ENCODE measurements around the gene DCAF12. TPM values are rescaled to one million over a fixed set of nuclear protein-coding genes. Genes with fewer than 3 reads are reported as not detected.
A peak's percentile ranks its signal among the peaks of the same experiment; 100 is the strongest.

DCAF12 gene
- total RNA-seq: 10 to 100 TPM; 44.1 to 46.9 TPM

DNA sequence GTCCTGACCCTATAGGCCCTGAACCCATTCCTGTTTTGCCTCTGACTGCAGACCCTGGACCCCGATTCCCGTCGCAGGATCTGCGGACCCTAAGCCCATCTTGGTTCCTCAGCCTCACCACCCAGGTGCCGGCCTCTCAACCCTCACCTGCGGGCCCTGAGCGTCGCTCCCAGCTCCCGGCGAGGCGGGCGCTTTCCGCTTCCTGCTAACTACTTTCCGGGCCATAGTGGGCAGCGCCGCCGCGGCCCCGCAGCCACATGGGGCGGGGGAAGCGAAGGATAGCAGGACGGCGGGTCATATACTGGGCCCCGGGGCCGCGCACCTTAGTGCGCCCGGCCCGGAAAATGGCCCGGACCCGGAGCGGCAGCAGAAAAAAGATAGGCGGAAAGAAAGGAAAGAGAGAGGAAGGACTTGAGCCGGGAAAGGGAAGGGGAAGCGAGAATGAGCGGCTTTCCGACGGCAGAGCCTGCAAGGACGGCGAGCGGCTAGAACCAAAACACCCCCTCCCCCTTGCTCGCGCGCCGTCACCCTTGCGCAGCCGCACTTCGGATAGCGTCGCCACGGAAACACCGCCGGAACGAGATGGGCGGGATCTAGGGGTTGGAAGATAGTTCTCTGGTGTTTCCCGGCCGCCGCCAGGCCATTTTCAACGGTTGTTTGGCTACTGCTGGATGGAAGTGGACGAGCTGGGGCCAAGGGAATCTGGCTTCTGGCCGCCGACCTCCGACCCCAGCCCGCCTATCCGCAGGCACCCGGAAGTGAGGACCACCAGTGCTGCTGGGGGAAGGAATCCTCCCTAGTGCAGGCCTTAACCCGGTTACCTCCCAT lies at the start of gene DCAF12:
Gene DCAF12, minus strand, starts transcription at position 492 of the 828 bp plus-strand sequence. Its CDS starts 267 bp downstream, at position 225.
- Mint-ChIP-seq H3K27me3 (no peaks in the 10 kb centered on the region), H3K9me3 (no peaks in the 10 kb centered on the region), H3K36me3 (ENCODE audit: low read depth) (peaks cover 44% of the 10 kb centered on the region), H3K27ac (peak within 1 kb of the TSS; percentile 92), H3K4me1 (peaks cover 39% of the 10 kb centered on the region), H3K4me3 (peak within 1 kb of the TSS; percentile 89)
- ChIA-PET POLR2A (interaction anchor here (0.7 to 3.2 kb wide), 10 partner anchors 12 to 252 kb away, joined by 3 to 14 read pairs (median 4); partner anchors contain the start of genes UBAP1 and UBAP2), CTCF (interaction anchor here (0.6 to 1.4 kb wide), 3 partner anchors 64 to 312 kb away, joined by 4 to 5 read pairs (median 4); no protein-coding TSS in a partner anchor)
- DNase-seq: peak; percentile 92

DNA sequence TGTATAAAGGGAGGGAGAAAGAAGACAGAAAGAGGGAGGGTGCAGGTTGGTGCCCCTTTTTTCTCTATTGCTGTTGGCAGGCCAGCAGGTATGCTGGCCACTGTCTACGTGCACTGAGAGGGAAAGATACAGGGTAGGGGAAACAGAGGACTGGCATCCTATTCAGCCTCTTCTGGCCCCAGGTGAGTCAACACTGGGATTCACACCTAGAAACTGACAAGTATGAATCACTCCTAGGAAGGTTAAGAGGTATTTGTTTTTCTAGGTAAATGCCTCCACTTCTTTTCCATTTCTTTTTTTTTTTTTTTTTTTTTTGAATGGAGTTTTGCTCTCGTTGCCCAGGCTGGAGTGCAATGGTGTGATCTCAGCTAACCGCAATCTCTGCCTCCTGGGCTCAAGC lies 49.6 kb upstream of the DCAF12 start:
- ChIA-PET POLR2A (no interaction called here), CTCF (interaction anchor here (0.6 to 1.3 kb wide), 2 partner anchors 31 to 77 kb away, joined by 3 to 4 read pairs; no protein-coding TSS in a partner anchor)
- H3K4me1 Mint-ChIP-seq: peaks cover 32% of the 10 kb centered on the region
- no peak overlapping the region for H3K4me3 Mint-ChIP-seq
- H3K36me3 Mint-ChIP-seq (ENCODE audit: low read depth): peaks cover 8% of the 10 kb centered on the region
- H3K27ac Mint-ChIP-seq: no peak overlapping the region
- no peak for DNase-seq
- no peaks in the 10 kb centered on the region for H3K9me3 Mint-ChIP-seq
- H3K27me3 Mint-ChIP-seq: no peaks in the 10 kb centered on the region

DNA sequence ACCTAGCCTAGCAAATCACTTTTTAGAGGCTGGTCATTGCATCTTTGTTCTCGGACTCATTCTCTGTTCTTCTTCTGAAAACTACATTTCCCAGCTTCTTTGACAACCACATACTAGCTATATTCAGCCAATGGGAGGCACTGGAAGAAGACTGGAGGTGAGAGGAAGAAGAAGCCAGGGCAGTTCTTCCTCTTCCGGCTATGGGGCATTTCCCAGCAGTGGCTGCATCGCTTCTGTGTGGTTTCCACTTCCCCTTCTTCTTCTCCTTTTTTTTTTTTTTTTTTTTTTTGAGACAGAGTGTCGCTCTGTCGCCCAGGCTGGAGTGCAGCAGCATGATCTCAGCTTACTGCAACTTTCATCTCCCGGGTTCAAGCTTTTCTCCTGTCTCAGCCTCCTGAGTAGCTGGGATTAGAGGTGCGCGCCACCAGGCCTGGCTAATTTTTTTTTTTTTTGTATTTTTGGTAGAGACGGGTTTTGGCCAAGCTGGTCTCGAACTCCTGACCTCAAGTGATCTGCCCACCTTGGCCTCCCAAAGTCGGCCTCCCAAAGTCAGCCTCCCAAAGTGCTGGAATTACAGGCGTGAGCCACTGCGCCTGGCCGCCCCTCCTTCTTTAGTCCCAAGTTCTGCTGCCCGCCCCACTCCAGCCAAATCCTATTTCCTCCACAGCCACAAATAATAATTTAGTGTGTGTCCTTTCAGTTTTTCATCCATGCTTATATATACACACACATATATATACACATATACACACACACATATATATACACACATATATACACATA lies 45.4 kb upstream of the DCAF12 start:
- no peak overlapping the region for H3K4me3 Mint-ChIP-seq

DNA sequence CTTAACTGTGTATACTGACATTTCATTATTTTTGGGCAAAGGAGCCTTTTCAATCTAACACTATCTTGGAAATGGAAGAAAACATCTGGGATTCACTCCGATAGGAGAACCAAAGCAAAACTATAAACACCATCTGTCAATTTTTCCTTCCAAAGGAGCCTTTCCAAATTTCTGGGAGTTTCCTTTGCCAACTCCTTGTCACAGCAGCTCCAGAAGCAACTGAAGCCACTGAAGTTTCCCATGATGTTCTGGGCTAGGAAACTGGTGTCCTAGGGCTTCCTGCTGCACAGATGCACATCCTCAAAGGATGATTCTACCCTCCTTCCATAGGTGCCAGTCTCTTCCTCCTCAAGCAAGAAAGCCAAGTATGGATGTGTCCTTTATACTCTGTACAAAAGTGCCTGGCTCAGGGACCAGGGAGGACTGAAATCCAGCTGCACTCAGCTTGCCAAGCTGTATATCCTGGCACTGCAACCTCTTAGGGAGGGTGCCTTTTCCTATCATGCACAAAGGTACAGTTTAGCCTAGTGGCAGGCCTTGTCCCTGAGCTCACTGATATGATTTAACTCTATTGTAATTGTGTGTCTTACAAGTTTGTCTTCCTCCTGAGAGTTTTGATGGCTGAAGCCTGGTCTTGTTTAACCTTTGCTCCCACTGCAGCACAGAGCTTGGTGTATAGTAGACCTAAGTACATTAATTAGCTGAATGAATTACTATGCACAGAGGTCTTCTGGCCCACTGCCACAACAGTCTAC lies 43.9 kb upstream of the DCAF12 start:
- Mint-ChIP-seq H3K4me1 (peaks cover 11% of the 10 kb centered on the region), H3K9me3 (no peaks in the 10 kb centered on the region), H3K4me3 (no peak overlapping the region), H3K27me3 (no peaks in the 10 kb centered on the region), H3K27ac (no peak overlapping the region), H3K36me3 (ENCODE audit: low read depth) (no peaks in the 10 kb centered on the region)
- POLR2A ChIA-PET: interaction anchor here (0.6 to 1.7 kb wide), 3 partner anchors 8 to 117 kb away, joined by 3 to 7 read pairs (median 5); partner anchors contain the start of gene UBAP1
- CTCF ChIA-PET: interaction anchor here (0.7 to 1.2 kb wide), 5 partner anchors 8 to 152 kb away, joined by 3 to 4 read pairs (median 3); partner anchors contain the start of gene UBAP1
- DNase-seq: no peak

More for the DNA sequence above, 45.4 kb upstream of the DCAF12 start:
- CTCF ChIA-PET: interaction anchor here (0.6 to 0.9 kb wide), 4 partner anchors 19 to 648 kb away, joined by 3 to 5 read pairs (median 3); partner anchors contain the start of genes ANKRD18B and SIGMAR1
- Mint-ChIP-seq H3K4me1 (peaks cover 11% of the 10 kb centered on the region), H3K9me3 (no peaks in the 10 kb centered on the region), H3K27me3 (no peaks in the 10 kb centered on the region), H3K27ac (no peak overlapping the region), H3K36me3 (ENCODE audit: low read depth) (no peaks in the 10 kb centered on the region)
- POLR2A ChIA-PET: interaction anchor here (1.2 to 1.7 kb wide), 2 partner anchors 21 to 45 kb away, joined by 5 read pairs; partner anchors contain the start of gene DCAF12
- peak; percentile 56 for DNase-seq

DNA sequence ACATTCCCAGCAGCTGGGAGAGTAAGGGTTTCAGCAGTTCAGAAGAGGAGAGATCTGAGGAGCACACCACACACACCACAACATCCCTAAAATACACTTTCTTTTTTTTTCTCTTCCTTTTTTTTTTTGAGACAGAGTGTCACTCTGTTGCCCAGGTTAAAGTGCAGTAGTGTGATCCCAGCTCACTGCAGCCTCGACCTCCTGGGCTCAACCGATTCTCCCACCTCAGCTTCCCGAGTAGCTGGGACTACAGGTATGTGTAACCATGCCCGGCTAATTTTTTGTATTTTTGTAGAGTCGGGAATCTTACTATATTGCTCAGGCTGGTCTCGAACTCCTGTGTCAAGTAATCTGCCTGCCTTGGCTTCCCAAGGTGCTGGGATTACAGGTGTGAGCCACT lies 42.6 kb upstream of the DCAF12 start:
- ChIA-PET CTCF (no interaction called here), POLR2A (interaction anchor here (1.4 kb wide), 1 partner anchor 10 kb away, joined by 7 read pairs; the partner anchor contains the start of gene UBAP1)
- no peaks in the 10 kb centered on the region for H3K9me3 Mint-ChIP-seq
- H3K27ac Mint-ChIP-seq: no peak overlapping the region
- no peak overlapping the region for H3K4me3 Mint-ChIP-seq
- no peaks in the 10 kb centered on the region for H3K36me3 Mint-ChIP-seq (ENCODE audit: low read depth)
- DNase-seq: no peak
- H3K27me3 Mint-ChIP-seq: no peaks in the 10 kb centered on the region
- H3K4me1 Mint-ChIP-seq: peaks cover 11% of the 10 kb centered on the region

DNA sequence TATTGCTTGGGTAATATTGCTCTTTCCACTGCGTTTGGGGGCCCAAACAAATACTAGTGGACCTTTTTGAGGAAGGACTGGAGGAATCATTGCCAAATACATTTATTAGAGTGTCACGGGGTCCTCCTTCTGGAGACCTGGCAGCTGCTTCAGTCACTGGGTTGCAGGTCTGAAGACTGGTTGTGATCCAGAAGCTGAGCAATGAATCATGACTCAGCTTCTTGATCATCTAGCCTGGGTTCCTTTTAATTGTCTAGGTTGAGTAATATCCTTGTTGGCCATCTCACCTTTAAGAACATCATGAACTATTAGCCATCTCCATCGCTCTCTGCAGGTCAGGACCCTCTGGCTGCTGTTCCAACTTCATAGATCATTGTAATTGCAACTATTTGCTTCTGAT lies 36.9 kb upstream of the DCAF12 start:
- Mint-ChIP-seq H3K9me3 (no peaks in the 10 kb centered on the region), H3K27ac (no peak overlapping the region), H3K27me3 (no peaks in the 10 kb centered on the region), H3K36me3 (ENCODE audit: low read depth) (no peaks in the 10 kb centered on the region), H3K4me1 (no peaks in the 10 kb centered on the region), H3K4me3 (no peak overlapping the region)
- DNase-seq: no peak
- CTCF ChIA-PET: interaction anchor here (0.6 to 1.5 kb wide), 3 partner anchors 8 to 254 kb away, joined by 3 to 4 read pairs (median 4); no protein-coding TSS in a partner anchor
- POLR2A ChIA-PET: interaction anchor here (1.1 to 1.9 kb wide), 2 partner anchors 15 to 30 kb away, joined by 3 to 5 read pairs; partner anchors contain the start of gene UBAP1

DNA sequence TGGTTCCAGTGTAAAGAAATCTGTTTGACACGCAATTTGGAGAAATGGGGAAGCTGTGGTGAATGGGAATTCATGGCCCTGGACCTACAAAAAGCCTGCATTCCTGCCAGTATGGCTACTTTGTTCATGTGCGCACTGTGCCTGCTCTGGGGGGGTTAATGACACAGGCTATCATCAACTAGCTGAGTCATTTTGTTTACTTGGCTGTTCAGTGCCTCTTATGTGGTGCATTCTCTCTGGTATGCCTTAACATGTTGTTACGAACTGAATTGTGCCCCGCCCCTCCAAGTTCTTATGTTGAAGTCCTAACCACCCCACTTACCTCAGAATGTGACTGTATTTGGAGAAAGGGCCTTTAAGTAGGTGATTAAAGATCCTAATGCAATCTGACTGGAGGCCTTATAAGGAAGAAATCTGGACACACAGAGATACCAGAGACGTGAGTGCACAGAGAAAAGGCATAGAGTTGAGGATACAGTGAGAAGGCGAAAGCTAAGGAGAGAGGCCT lies 31.9 kb upstream of the DCAF12 start:
- no peak for DNase-seq
- H3K27me3 Mint-ChIP-seq: peaks cover 1% of the 10 kb centered on the region
- no peaks in the 10 kb centered on the region for H3K4me1 Mint-ChIP-seq
- H3K36me3 Mint-ChIP-seq (ENCODE audit: low read depth): no peaks in the 10 kb centered on the region
- no peak overlapping the region for H3K27ac Mint-ChIP-seq
- H3K4me3 Mint-ChIP-seq: no peak overlapping the region
- ChIA-PET CTCF (interaction anchor here (0.5 to 1.1 kb wide), 2 partner anchors 94 to 532 kb away, joined by 4 to 5 read pairs; no protein-coding TSS in a partner anchor), POLR2A (interaction anchor here (2.1 kb wide), 1 partner anchor 20 kb away, joined by 7 read pairs; no protein-coding TSS in a partner anchor)
- no peaks in the 10 kb centered on the region for H3K9me3 Mint-ChIP-seq

DNA sequence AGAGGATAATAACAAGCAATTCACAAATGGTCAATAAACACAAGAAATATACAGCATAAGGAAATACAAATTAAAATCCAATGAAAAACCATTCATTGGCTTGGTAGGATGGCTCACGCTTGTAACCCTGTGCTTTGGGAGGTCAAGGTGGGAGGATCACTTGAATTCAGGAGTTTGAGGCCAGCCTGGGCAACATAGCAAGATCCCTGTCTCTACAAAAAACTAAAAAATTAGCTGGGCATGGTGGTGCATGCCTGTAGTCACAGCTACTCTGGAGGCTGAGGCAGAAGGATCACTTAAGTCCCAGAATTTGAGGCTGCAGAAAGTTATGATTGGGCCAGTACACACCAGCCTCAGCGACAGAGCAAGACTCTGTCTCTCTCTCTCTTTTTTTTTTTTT lies 31.4 kb upstream of the DCAF12 start:
- POLR2A ChIA-PET: interaction anchor here (1.2 kb wide), 1 partner anchor 21 kb away, joined by 3 read pairs; the partner anchor contains the start of gene UBAP1
- H3K4me1 Mint-ChIP-seq: no peaks in the 10 kb centered on the region
- H3K27ac Mint-ChIP-seq: no peak overlapping the region

DNA sequence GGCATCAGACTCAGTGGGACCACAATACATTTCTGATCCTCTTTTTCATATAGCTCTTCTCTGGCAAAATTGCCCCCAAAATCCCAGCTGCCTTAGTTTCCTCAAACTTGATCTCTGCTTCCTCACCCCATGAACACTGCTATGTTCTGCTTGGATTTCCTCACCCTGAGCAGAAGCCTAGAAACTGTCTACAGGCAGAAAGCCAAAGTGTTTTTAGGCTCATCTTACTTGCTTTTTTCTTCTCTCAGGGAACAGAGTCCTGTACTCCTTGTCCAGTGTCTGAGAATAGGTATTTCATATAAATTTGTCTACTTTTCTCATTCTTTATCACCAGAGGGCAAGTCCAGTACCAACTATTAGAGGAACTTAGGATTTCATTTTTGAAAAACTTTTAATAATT lies 30.8 kb upstream of the DCAF12 start:
- CTCF ChIA-PET: interaction anchor here (1.1 kb wide), 1 partner anchor 95 kb away, joined by 4 read pairs; no protein-coding TSS in a partner anchor
- no peaks in the 10 kb centered on the region for H3K4me1 Mint-ChIP-seq
- H3K36me3 Mint-ChIP-seq (ENCODE audit: low read depth): no peaks in the 10 kb centered on the region
- no peaks in the 10 kb centered on the region for H3K9me3 Mint-ChIP-seq
- POLR2A ChIA-PET: interaction anchor here (1.2 kb wide), 1 partner anchor 21 kb away, joined by 3 read pairs; the partner anchor contains the start of gene UBAP1
- H3K27ac Mint-ChIP-seq: no peak overlapping the region
- DNase-seq: no peak
- no peak overlapping the region for H3K4me3 Mint-ChIP-seq
- peaks cover 1% of the 10 kb centered on the region for H3K27me3 Mint-ChIP-seq

More for the DNA sequence above, 31.4 kb upstream of the DCAF12 start:
- no peaks in the 10 kb centered on the region for H3K36me3 Mint-ChIP-seq (ENCODE audit: low read depth)
- CTCF ChIA-PET: interaction anchor here (1.1 kb wide), 1 partner anchor 94 kb away, joined by 4 read pairs; no protein-coding TSS in a partner anchor
- H3K27me3 Mint-ChIP-seq: peaks cover 1% of the 10 kb centered on the region
- no peaks in the 10 kb centered on the region for H3K9me3 Mint-ChIP-seq
- no peak overlapping the region for H3K4me3 Mint-ChIP-seq
- DNase-seq: no peak

DNA sequence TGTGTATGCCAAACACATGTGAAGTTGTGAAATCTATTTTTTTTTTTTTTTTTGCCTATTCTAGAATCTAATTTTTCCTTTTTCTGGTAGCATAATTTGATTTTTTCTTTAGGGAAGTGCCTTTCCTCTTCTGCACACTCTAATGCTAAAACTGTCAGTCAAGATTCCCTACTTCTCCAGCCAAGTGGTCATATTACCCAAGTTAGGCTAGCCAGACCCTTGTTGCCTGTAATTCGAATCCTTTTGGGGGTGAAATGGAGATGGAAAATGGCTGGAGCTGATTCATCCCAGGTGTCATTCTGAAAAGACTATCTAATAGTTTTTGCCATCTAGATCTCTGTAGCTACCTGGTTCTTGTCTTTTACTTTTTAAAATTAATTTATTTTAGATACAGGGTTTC lies 27.6 kb upstream of the DCAF12 start:
- DNase-seq: no peak
- Mint-ChIP-seq H3K9me3 (no peaks in the 10 kb centered on the region), H3K27me3 (peaks cover 4% of the 10 kb centered on the region), H3K4me1 (no peaks in the 10 kb centered on the region), H3K36me3 (ENCODE audit: low read depth) (no peaks in the 10 kb centered on the region), H3K4me3 (no peak overlapping the region), H3K27ac (no peak overlapping the region)
- POLR2A ChIA-PET: no interaction called here
- CTCF ChIA-PET: no interaction called here

DNA sequence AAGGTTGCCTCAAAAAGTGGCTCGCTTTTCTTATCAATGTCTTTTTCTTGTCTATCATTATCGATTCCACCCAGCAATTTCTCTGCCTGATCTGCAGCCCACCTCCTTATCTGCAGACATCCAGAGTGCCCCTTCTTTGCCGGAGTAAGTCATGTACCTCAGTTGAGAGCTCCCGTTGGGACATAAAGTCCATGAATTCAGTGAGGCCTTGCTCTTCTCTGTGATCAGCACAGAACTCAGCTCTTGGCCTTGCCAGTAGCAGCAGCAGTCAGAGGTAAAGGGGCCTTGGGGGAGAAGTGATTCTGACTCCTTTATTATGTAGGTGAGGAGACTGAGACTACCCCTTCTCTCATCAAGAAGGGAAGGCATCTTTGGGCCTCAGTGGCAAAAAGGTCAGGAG lies 24.9 kb upstream of the DCAF12 start:
- peaks cover 4% of the 10 kb centered on the region for H3K27me3 Mint-ChIP-seq
- no peaks in the 10 kb centered on the region for H3K36me3 Mint-ChIP-seq (ENCODE audit: low read depth)
- DNase-seq: no peak
- H3K4me1 Mint-ChIP-seq: no peaks in the 10 kb centered on the region
- H3K9me3 Mint-ChIP-seq: no peaks in the 10 kb centered on the region
- CTCF ChIA-PET: interaction anchor here (0.9 to 1.2 kb wide), 2 partner anchors 27 to 101 kb away, joined by 3 to 5 read pairs; partner anchors contain the start of gene UBAP1
- no peak overlapping the region for H3K27ac Mint-ChIP-seq
- H3K4me3 Mint-ChIP-seq: no peak overlapping the region
- POLR2A ChIA-PET: interaction anchor here (1.2 kb wide), 1 partner anchor 24 kb away, joined by 3 read pairs; no protein-coding TSS in a partner anchor

Data from activated CD4-positive, alpha-beta memory T cell treated with anti-CD3 and anti-CD28 coated beads, Interleukin-2, amount 10 ng/mL, durations not matched to agents 7 days and 5 days (primary cell).